ENCODE measurements around the gene SMO.

The SMO gene

GRCh38 chr7:129189661-129190310, 1.4 kb downstream of the SMO start:
- H3K27me3 Mint-ChIP-seq (ENCODE audit: low read depth): no peaks in the 10 kb centered on the region
- peak overlapping the region; percentile 81 to 94 (median 93) for H3K27ac Mint-ChIP-seq

GRCh38 chr7:129191272-129191671, 2.8 kb downstream of the SMO start:
- Mint-ChIP-seq H3K4me1 (peaks cover 42% of the 10 kb centered on the region), H3K27me3 (ENCODE audit: low read depth) (no peaks in the 10 kb centered on the region), H3K36me3 (ENCODE audit: low read depth) (peaks cover 37% of the 10 kb centered on the region), H3K27ac (peak overlapping the region; percentile 1 to 65 (median 9)), H3K9me3 (no peaks in the 10 kb centered on the region), H3K4me3 (peak overlapping the region; percentile 64 to 79 (median 74))
- TF ChIP-seq, protein P1, sequence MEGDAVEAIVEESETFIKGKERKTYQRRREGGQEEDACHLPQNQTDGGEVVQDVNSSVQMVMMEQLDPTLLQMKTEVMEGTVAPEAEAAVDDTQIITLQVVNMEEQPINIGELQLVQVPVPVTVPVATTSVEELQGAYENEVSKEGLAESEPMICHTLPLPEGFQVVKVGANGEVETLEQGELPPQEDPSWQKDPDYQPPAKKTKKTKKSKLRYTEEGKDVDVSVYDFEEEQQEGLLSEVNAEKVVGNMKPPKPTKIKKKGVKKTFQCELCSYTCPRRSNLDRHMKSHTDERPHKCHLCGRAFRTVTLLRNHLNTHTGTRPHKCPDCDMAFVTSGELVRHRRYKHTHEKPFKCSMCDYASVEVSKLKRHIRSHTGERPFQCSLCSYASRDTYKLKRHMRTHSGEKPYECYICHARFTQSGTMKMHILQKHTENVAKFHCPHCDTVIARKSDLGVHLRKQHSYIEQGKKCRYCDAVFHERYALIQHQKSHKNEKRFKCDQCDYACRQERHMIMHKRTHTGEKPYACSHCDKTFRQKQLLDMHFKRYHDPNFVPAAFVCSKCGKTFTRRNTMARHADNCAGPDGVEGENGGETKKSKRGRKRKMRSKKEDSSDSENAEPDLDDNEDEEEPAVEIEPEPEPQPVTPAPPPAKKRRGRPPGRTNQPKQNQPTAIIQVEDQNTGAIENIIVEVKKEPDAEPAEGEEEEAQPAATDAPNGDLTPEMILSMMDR (IDR thresholded peaks at IDR 0.05; ENCODE audit: unreplicated experiment in 3 of 3): no peak

More at GRCh38 chr7:129189661-129190310, 1.4 kb downstream of the SMO start:
- TF ChIP-seq, protein P1 (IDR thresholded peaks at IDR 0.05; ENCODE audit: unreplicated experiment in 3 of 3): no peak
- no peaks in the 10 kb centered on the region for H3K9me3 Mint-ChIP-seq
- peaks cover 51% of the 10 kb centered on the region for H3K4me1 Mint-ChIP-seq
- peak overlapping the region; percentile 94 to 100 (median 99) for H3K4me3 Mint-ChIP-seq
- H3K36me3 Mint-ChIP-seq (ENCODE audit: low read depth): peaks cover 27% of the 10 kb centered on the region

DNA sequence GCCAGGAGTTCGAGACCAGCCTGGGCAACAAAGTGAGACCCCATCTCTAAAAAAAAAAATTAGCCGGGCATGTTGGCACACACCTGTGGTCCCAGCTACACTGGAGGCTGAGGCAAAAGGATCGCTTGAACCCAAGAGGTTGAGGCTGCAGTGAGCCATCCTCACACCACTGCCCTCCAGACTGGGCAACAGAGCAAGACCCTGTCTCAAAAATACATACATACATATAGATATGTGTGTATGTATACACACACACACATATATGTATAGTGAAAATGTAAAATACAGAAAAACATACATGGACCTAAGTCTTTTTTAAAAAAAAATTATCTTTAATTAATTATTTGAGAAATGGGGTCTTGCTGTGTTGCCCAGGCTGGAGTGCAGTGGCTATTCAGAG, 5.5 kb downstream of the SMO start:
- Mint-ChIP-seq H3K27me3 (ENCODE audit: low read depth) (no peaks in the 10 kb centered on the region), H3K9me3 (no peaks in the 10 kb centered on the region), H3K27ac (no peak overlapping the region), H3K4me3 (no peak overlapping the region), H3K36me3 (ENCODE audit: low read depth) (peaks cover 50% of the 10 kb centered on the region), H3K4me1 (peaks cover 30% of the 10 kb centered on the region)
- TF ChIP-seq, protein P1 (IDR thresholded peaks at IDR 0.05; ENCODE audit: unreplicated experiment in 3 of 3): no peak

DNA sequence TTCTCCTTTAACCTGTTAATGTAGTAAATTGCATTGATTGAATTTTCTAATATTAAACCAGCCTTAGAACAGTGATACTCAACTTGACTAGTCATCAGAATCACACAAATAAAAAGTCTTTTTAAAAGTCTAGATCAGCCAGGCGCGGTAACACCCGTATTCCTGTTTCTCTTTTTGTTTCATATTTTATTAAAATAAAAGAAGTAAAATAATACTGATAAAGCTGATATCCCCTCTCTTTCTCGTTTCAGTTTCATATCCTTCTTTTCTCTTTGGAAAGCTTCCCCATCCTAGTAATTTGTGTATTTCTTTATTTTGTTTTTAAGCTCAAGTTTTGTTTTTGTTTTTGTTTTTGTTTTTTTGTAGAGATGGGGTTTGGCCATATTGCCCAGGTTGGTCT, 9.3 kb downstream of the SMO start:
- H3K27ac Mint-ChIP-seq: no peak overlapping the region
- peaks cover 54% of the 10 kb centered on the region for H3K36me3 Mint-ChIP-seq (ENCODE audit: low read depth)
- TF ChIP-seq, protein P1 (IDR thresholded peaks at IDR 0.05; ENCODE audit: unreplicated experiment in 3 of 3): no peak
- H3K9me3 Mint-ChIP-seq: no peaks in the 10 kb centered on the region
- no peak overlapping the region for H3K4me3 Mint-ChIP-seq
- H3K27me3 Mint-ChIP-seq (ENCODE audit: low read depth): no peaks in the 10 kb centered on the region
- H3K4me1 Mint-ChIP-seq: no peaks in the 10 kb centered on the region

DNA sequence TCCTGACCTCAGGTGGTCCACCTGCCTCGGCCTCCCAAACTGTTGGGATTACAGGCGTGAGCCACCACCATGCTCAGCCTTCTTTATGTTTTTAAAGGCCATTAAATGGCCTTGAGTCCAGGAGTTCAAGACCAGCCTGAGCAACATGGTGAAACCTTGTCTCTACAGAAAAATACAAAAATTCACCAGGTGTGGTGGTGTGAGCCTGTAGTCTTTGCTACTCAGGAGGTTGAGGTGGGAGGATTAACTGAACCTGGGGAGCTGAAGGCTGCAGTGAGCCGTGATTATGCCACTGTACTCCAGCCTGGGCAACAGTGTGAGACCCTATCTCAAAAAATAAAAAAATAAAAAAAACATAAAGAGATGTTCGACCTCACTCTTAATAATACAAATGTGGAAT, 11.0 kb downstream of the SMO start:
- Mint-ChIP-seq H3K36me3 (ENCODE audit: low read depth) (peaks cover 57% of the 10 kb centered on the region), H3K4me3 (no peak overlapping the region), H3K27me3 (ENCODE audit: low read depth) (no peaks in the 10 kb centered on the region), H3K9me3 (no peaks in the 10 kb centered on the region), H3K4me1 (no peaks in the 10 kb centered on the region), H3K27ac (no peak overlapping the region)
- TF ChIP-seq, protein P1 (IDR thresholded peaks at IDR 0.05; ENCODE audit: unreplicated experiment in 3 of 3): no peak

Data from nephron (organoid).